HG02763 (cell line): Measurements from ENCODE around the gene RPA3.

ENCODE experiments used
- ATAC-seq: cut with Tn5 transposase; IDR thresholded peaks from one replicate; pipeline ENCODE4 v1.9.1; 2021; ENCODE audit warnings: mild to moderate bottlenecking, moderate library complexity; ENCODE audit not compliant: unreplicated experiment

Gene RPA3

GRCh38 chr7:7736671-7737070, 18.3 kb upstream of the RPA3 start:
- no peak for ATAC-seq

- no peak for ATAC-seq
Measured at GRCh38 chr7:7732621-7733281, 14.3 kb upstream of the RPA3 start.

GRCh38 chr7:7731732-7732131, 13.3 kb upstream of the RPA3 start:
- no peak for ATAC-seq

- ATAC-seq = no peak
Measured at GRCh38 chr7:7720750-7721621, 2.6 kb upstream of the RPA3 start.

- no peak for ATAC-seq
Measured at GRCh38 chr7:7720193-7720592, 1.8 kb upstream of the RPA3 start.

GRCh38 chr7:7719236-7719635, 829 bp upstream of the RPA3 start:
- peak; percentile 97 for ATAC-seq

GRCh38 chr7:7713730-7714129, 4.7 kb downstream of the RPA3 start:
- no peak for ATAC-seq

GRCh38 chr7:7710469-7710868, 7.9 kb downstream of the RPA3 start:
- ATAC-seq = no peak

- ATAC-seq = no peak
Measured at GRCh38 chr7:7709291-7709690, 9.1 kb downstream of the RPA3 start.

- ATAC-seq = no peak
Measured at GRCh38 chr7:7707806-7708205, 10.6 kb downstream of the RPA3 start.

GRCh38 chr7:7707246-7707645, 11.2 kb downstream of the RPA3 start:
- no peak for ATAC-seq

GRCh38 chr7:7706556-7707172, 11.7 kb downstream of the RPA3 start:
- ATAC-seq = no peak

- ATAC-seq = no peak
Measured at GRCh38 chr7:7706101-7706511, 12.3 kb downstream of the RPA3 start.

GRCh38 chr7:7705318-7705717, 13.1 kb downstream of the RPA3 start:
- no peak for ATAC-seq

- no peak for ATAC-seq
Measured at GRCh38 chr7:7704867-7705266, 13.5 kb downstream of the RPA3 start.

- no peak for ATAC-seq
Measured at GRCh38 chr7:7703427-7703826, 15.0 kb downstream of the RPA3 start.

- ATAC-seq = no peak
Measured at GRCh38 chr7:7702826-7703225, 15.6 kb downstream of the RPA3 start.

GRCh38 chr7:7701527-7701926, 16.9 kb downstream of the RPA3 start:
- no peak for ATAC-seq

GRCh38 chr7:7699970-7700369, 18.4 kb downstream of the RPA3 start:
- no peak for ATAC-seq

GRCh38 chr7:7699380-7699779, 19.0 kb downstream of the RPA3 start:
- no peak for ATAC-seq

GRCh38 chr7:7698930-7699329, 19.5 kb downstream of the RPA3 start:
- no peak for ATAC-seq
